Mesenchymal stem cell (in vitro differentiated cells and primary cell): Measurements from ENCODE around the gene ALPL.
A peak's percentile ranks its signal among the peaks of the same experiment; 100 is the strongest.

Source experiments
- DNase-seq: peaks from one replicate; pipeline ENCODE4 v3.0.0-alpha.2; 2013
- H2AFZ ChIP-seq: one replicate; pipeline ENCODE4 v1.6.1; 2013; ENCODE audit warnings: low read depth, mild to moderate bottlenecking, control low read depth, inconsistent platforms, low read length, moderate library complexity
- H2AK5ac ChIP-seq: 2 replicates; pipeline ENCODE4 v1.6.1; 2013; ENCODE audit warnings: low read length, moderate library complexity, mild to moderate bottlenecking, inconsistent platforms; ENCODE audit not compliant: severe bottlenecking
- H2BK120ac ChIP-seq: one replicate; pipeline ENCODE4 v1.6.1; 2013; ENCODE audit warnings: low read depth, mild to moderate bottlenecking, inconsistent platforms, low read length, moderate library complexity
- H2BK12ac ChIP-seq, 2 experiments: one replicate each; pipeline ENCODE4 v1.6.1; 2013; ENCODE audit warnings: inconsistent platforms in 2 of 2, low read length in 2 of 2, mild to moderate bottlenecking in 2 of 2, moderate library complexity in 2 of 2, control low read depth in 1 of 2
- H2BK15ac ChIP-seq: one replicate; pipeline ENCODE4 v1.6.1; 2013; ENCODE audit warnings: mild to moderate bottlenecking, low read depth, inconsistent platforms; ENCODE audit not compliant: poor library complexity, severe bottlenecking
- H2BK5ac ChIP-seq: 2 replicates; pipeline ENCODE4 v1.6.1; 2013; ENCODE audit warnings: low read depth, mild to moderate bottlenecking, low read length, control low read depth, inconsistent platforms; ENCODE audit not compliant: poor library complexity, severe bottlenecking
- H3K14ac ChIP-seq, 2 experiments: one replicate each; pipeline ENCODE4 v1.6.1; 2013; ENCODE audit warnings: inconsistent platforms in 2 of 2, low read length in 2 of 2, control low read depth in 1 of 2, mild to moderate bottlenecking in 1 of 2, moderate library complexity in 1 of 2
- H3K18ac ChIP-seq, 2 experiments: one replicate each; pipeline ENCODE4 v1.6.1; 2013; ENCODE audit warnings: inconsistent platforms in 2 of 2, low read length in 2 of 2, control low read depth in 1 of 2, low read depth in 1 of 2, mild to moderate bottlenecking in 1 of 2
- H3K23ac ChIP-seq, 2 experiments: one replicate each; pipeline ENCODE4 v1.6.1; 2013; ENCODE audit warnings: inconsistent platforms in 2 of 2, low read length in 2 of 2, mild to moderate bottlenecking in 2 of 2, moderate library complexity in 2 of 2, control low read depth in 1 of 2
- H3K27ac ChIP-seq: 2 replicates; pipeline ENCODE4 v1.5.1; 2013; ENCODE audit warnings: mild to moderate bottlenecking, moderate library complexity, low read length, control low read depth, inconsistent platforms; ENCODE audit not compliant: poor library complexity, severe bottlenecking
- H3K27me3 ChIP-seq, 2 experiments: 2 replicates each; pipeline versions ENCODE4 v1.6.1 to v1.7.0; 2013; ENCODE audit warnings: low read length in 2 of 2, mild to moderate bottlenecking in 2 of 2, moderate library complexity in 2 of 2, control low read depth in 1 of 2, inconsistent platforms in 1 of 2; ENCODE audit not compliant: control insufficient read depth in 1 of 2, insufficient read depth in 1 of 2
- H3K36me3 ChIP-seq, 2 experiments: 2 replicates each; pipeline versions ENCODE4 v1.6.1 to v1.7.0; 2013; ENCODE audit warnings: low read length in 2 of 2, control low read depth in 1 of 2, inconsistent platforms in 1 of 2, low read depth in 1 of 2, mild to moderate bottlenecking in 1 of 2; ENCODE audit not compliant: insufficient read depth in 2 of 2, control insufficient read depth in 1 of 2
- H3K4ac ChIP-seq, 2 experiments: one replicate each; pipeline ENCODE4 v1.6.1; 2013; ENCODE audit warnings: inconsistent platforms in 2 of 2, low read length in 2 of 2, mild to moderate bottlenecking in 2 of 2, moderate library complexity in 2 of 2, control low read depth in 1 of 2, low read depth in 1 of 2
- H3K4me1 ChIP-seq: 2 replicates; pipeline ENCODE4 v1.6.1; 2013; ENCODE audit warnings: low read depth, low read length, control low read depth; ENCODE audit not compliant: control insufficient read depth, insufficient read depth
- H3K4me2 ChIP-seq: 2 replicates; pipeline ENCODE4 v1.6.1; 2013; ENCODE audit warnings: low read length, mild to moderate bottlenecking, inconsistent platforms; ENCODE audit not compliant: poor library complexity, severe bottlenecking
- H3K4me3 ChIP-seq, 2 experiments: 2 replicates each; pipeline versions ENCODE4 v1.5.1 to v1.7.0; 2013; ENCODE audit warnings: low read length in 2 of 2, mild to moderate bottlenecking in 2 of 2, control low read depth in 1 of 2, low read depth in 1 of 2; ENCODE audit not compliant: insufficient read depth in 1 of 2
- H3K79me1 ChIP-seq: replicated peaks from 2 replicates; pipeline ENCODE4 v1.6.1; 2013; ENCODE audit warnings: mild to moderate bottlenecking, control low read depth, low read length, inconsistent platforms; ENCODE audit not compliant: poor library complexity, severe bottlenecking
- H3K9ac ChIP-seq: 2 replicates; pipeline ENCODE4 v1.7.0; 2013; ENCODE audit warnings: mild to moderate bottlenecking, low read length, moderate library complexity
- H3K9me3 ChIP-seq: 2 replicates; pipeline ENCODE4 v1.7.0; 2013; ENCODE audit warnings: mild to moderate bottlenecking, low read length; ENCODE audit not compliant: control insufficient read depth
- H4K8ac ChIP-seq: one replicate; pipeline ENCODE4 v1.6.1; 2013; ENCODE audit warnings: inconsistent platforms, mild to moderate bottlenecking, low read length, moderate library complexity
- H4K91ac ChIP-seq: one replicate; pipeline ENCODE4 v1.6.1; 2013; ENCODE audit warnings: mild to moderate bottlenecking, low read length, inconsistent platforms
- WGBS: methylation state at CpG from one replicate; pipeline ENCODE4 v1.1.7; 2013; ENCODE audit warnings: mixed read lengths; 5-methylcytosine and 5-hydroxymethylcytosine counted together

The ALPL gene

DNA sequence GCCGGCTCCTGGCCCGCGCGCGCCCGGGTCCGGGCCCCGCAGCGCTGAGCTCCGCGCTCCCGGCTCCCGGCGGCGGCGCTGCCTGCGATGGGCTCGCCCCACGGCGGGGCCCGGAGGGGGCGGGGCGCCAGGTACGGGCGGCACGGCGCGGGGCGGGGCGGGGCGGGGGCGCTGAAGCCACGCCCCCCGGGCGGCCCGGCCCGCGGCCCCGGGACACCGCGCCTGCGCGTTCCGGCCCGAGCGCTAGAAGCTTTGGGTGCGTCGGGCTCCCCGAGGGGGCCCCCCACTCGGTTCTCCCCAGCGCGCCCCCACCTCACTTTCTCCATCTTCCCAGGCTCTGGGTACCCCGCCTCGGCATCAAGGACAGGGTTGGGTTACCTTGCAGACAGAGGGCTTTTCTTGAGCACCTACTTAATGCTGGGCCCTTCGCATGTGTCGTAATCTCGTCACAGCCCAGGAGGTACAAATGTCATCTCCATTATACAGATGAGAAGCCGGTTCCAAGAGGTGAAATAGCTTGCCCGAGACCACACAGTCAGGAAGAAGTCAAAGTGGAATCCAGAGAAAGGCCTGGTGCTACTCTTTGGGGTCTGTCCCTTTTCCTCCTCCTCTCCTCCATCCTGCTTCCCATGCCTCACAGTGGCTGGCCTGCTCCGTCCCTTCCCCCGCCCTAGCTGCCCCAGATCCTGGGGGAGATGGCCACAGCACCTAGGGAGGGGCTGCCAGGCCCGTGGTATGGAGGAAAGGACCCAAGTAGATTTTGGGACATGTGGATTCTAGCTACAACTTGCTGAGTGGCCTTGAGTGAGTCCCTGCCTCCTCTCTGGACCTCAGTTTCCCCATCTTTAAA lies 113.5 kb downstream of the ALPL start:
- peak overlapping the region; percentile 21 for H2AFZ ChIP-seq
- H4K8ac ChIP-seq: no peak overlapping the region
- H3K14ac ChIP-seq: no peak overlapping the region
- H3K27ac ChIP-seq: peak overlapping the region; percentile 75
- no peaks in the 10 kb centered on the region for H3K36me3 ChIP-seq
- no peak overlapping the region for H3K18ac ChIP-seq
- WGBS: 19% methylated on average over 25 of the region's 62 CpGs
- no peak overlapping the region for H3K23ac ChIP-seq
- H2BK15ac ChIP-seq: no peak overlapping the region
- H3K27me3 ChIP-seq: peaks cover 14 to 81% of the 10 kb centered on the region in 2 experiments
- H3K9me3 ChIP-seq: no peaks in the 10 kb centered on the region
- H3K79me1 ChIP-seq: no peaks in the 10 kb centered on the region
- H3K4ac ChIP-seq: no peak overlapping the region
- H3K9ac ChIP-seq: no peak overlapping the region
- no peak overlapping the region for H2BK120ac ChIP-seq
- H2AK5ac ChIP-seq: peak overlapping the region; percentile 13
- no peak for DNase-seq
- H4K91ac ChIP-seq: no peak overlapping the region
- H3K4me3 ChIP-seq: peak overlapping the region; percentile 39 to 45
- H3K4me1 ChIP-seq: peaks cover 31% of the 10 kb centered on the region
- H2BK12ac ChIP-seq: no peak overlapping the region
- peak overlapping the region; percentile 64 for H3K4me2 ChIP-seq
- H2BK5ac ChIP-seq: peak overlapping the region; percentile 10

DNA sequence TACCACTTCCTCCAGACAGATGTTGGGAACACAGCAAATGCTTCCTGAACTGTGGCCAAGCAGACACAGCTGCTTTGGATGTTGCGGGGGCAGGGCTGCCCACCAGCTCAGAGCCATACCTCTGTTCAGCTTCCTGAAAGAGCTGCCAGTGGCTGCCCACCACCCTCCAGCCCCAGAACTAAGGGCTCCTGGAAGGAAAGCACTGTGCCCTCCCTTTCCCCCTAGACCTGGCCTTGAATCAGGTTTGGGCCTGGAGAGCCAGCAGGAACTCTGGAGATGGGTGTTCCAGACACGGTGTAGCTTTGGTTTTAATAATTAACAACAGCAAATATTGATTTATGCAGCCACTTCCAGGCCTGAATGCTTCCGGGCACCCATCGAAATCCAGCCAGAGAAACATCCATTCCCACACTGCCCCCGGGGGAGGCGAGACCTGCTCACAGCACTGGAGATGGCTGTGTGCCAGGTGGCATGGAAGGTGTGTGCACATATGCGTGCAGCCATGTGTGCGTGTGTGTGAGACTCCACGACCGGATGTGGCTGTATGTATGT lies 114.3 kb downstream of the ALPL start:
- H3K9ac ChIP-seq: no peak overlapping the region
- no peak overlapping the region for H2BK120ac ChIP-seq
- H3K27me3 ChIP-seq: peaks cover 14 to 77% of the 10 kb centered on the region in 2 experiments
- no peak overlapping the region for H2AFZ ChIP-seq
- H3K4ac ChIP-seq: no peak overlapping the region
- DNase-seq: no peak
- no peaks in the 10 kb centered on the region for H3K79me1 ChIP-seq
- H2AK5ac ChIP-seq: peak overlapping the region; percentile 13
- H3K36me3 ChIP-seq: no peaks in the 10 kb centered on the region
- WGBS: 97% methylated on average over 9 of the region's 10 CpGs
- H3K4me1 ChIP-seq: peaks cover 31% of the 10 kb centered on the region
- H2BK5ac ChIP-seq: peak overlapping the region; percentile 10
- H3K18ac ChIP-seq: no peak overlapping the region
- no peaks in the 10 kb centered on the region for H3K9me3 ChIP-seq
- peak overlapping the region; percentile 75 for H3K27ac ChIP-seq
- no peak overlapping the region for H3K4me2 ChIP-seq
- no peak overlapping the region for H4K91ac ChIP-seq
- H2BK12ac ChIP-seq: no peak overlapping the region
- H3K23ac ChIP-seq: no peak overlapping the region
- no peak overlapping the region for H3K4me3 ChIP-seq
- H2BK15ac ChIP-seq: no peak overlapping the region
- no peak overlapping the region for H4K8ac ChIP-seq
- H3K14ac ChIP-seq: no peak overlapping the region

DNA sequence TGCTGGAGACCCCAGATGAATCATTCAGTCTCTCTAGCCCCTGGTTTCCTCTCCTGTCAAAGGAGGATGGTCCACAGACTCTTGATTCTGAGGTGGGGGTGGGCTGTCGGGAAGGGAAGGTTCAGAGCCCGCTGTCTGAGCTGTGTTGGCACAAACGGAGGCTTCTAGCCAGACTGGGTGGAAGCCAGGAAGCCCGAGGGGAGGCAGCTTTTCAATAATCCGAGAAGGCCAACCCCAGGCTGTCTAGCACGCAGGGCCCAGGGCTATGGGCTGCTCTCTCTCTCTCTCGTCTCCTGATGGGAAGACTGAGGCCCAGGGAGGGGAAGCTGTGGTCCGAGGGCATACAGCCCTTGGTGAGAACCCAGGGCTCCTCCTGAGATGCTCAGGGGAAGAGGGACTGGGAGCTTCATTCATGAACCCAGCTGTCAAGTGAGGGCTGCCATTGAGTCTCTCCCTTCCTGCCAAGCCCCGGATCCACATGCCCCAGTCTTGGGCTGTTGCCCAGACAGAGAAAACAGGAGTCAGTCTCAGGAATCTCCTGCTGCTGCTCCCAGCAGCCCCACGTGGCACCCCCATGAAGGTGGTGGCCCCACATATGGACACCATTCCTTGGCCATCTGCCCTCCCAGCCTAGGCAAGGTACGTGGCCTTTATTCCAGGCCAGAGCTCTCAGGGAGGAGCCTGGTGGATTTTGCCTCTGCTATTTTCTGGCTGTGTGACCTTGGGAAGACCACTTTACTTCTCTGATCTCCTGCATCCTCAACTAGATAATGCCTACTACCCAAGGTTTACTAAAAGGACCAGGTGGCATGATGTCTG lies 115.6 kb downstream of the ALPL start:
- Histone ChIP-seq H2AFZ (no peak overlapping the region), H3K9ac (no peak overlapping the region), H3K27me3 (peaks cover 14 to 78% of the 10 kb centered on the region in 2 experiments), H3K27ac (no peak overlapping the region), H3K18ac (no peak overlapping the region), H2AK5ac (no peak overlapping the region), H3K4ac (no peak overlapping the region), H2BK120ac (no peak overlapping the region), H3K36me3 (no peaks in the 10 kb centered on the region), H3K4me2 (no peak overlapping the region), H3K9me3 (no peaks in the 10 kb centered on the region), H3K79me1 (no peaks in the 10 kb centered on the region), H3K23ac (no peak overlapping the region), H3K4me3 (no peak overlapping the region), H3K14ac (no peak overlapping the region), H2BK12ac (no peak overlapping the region), H2BK5ac (no peak overlapping the region), H3K4me1 (peaks cover 31% of the 10 kb centered on the region), H4K8ac (no peak overlapping the region), H2BK15ac (no peak overlapping the region), H4K91ac (no peak overlapping the region)
- no peak for DNase-seq
- 74% methylated on average over 11 of the region's 11 CpGs for WGBS
